HepG2 (cell line): ENCODE measurements around the gene CDCP2. TPM values are rescaled to one million over a fixed set of nuclear protein-coding genes. Genes with fewer than 3 reads are reported as not detected.

Experiments
- ATAD3A ChIP-seq: sonication (generic); formaldehyde crosslinking; IDR thresholded peaks from 2 replicates; pipeline ENCODE4 v1.4.0; 2020; ENCODE audit warnings: missing genetic modification reagents
- CBX2 ChIP-seq, 2 experiments: fragments of 200-600 bp in 1 of 2; sonication (generic); formaldehyde crosslinking in 1 of 2; IDR thresholded peaks; 2 replicates each; pipeline versions ENCODE4 v1.7.0 to v1.8.1; 2018 to 2022; ENCODE audit warnings: low read depth in 2 of 2, low read length in 1 of 2, mild to moderate bottlenecking in 1 of 2, missing genetic modification reagents in 1 of 2
- GATAD1 ChIP-seq: IDR thresholded peaks from 2 replicates; pipeline ENCODE4 v1.6.1; 2016; ENCODE audit warnings: missing genetic modification reagents, missing compliant biosample characterization
- HOXA3 ChIP-seq: sonication (generic); formaldehyde crosslinking; IDR thresholded peaks from 2 replicates; pipeline ENCODE4 v1.5.0; 2020; ENCODE audit warnings: missing genetic modification reagents
- IKZF1 ChIP-seq: fragments of 450-650 bp; IDR thresholded peaks from 2 replicates; pipeline ENCODE4 v1.7.1; 2016
- MEIS2 ChIP-seq: sonication (generic); formaldehyde crosslinking; IDR thresholded peaks from 2 replicates; pipeline ENCODE4 v1.9.0; 2021; ENCODE audit warnings: mild to moderate bottlenecking, missing genetic modification reagents
- POLR2AphosphoS2 ChIP-seq: IDR thresholded peaks from 2 replicates; pipeline ENCODE4 v1.6.1; 2011; ENCODE audit warnings: low read depth, low read length, improper control_type of control experiment
- RAD51 ChIP-seq: fragments of 450-650 bp; IDR thresholded peaks from 2 replicates; pipeline ENCODE4 v1.6.1; 2016; ENCODE audit warnings: borderline replicate concordance
- TCF7 ChIP-seq: sonication (generic); IDR thresholded peaks from 2 replicates; pipeline ENCODE4 v1.6.1; 2016; ENCODE audit warnings: antibody characterized with exemption, low read depth
- ZNF782 ChIP-seq: sonication (generic); formaldehyde crosslinking; IDR thresholded peaks from 2 replicates; pipeline ENCODE4 v1.4.0; 2020; ENCODE audit warnings: missing genetic modification reagents, mild to moderate bottlenecking, borderline replicate concordance
- polyA plus RNA-seq, 8 experiments: library from polyadenylated mRNA; depleted of rRNA in 3 of 8; stranded (reverse) in 7 of 8; unstranded in 1 of 8; fragments of >200 nt; fragmentation: Illumina TruSeq in 4 of 8; extraction: Trizol in 4 of 8; gene quantifications; 2 replicates each; pipeline versions ENCODE4 v1.2.1 to v1.2.3, GENCODE V29; 2011 to 2016; ENCODE audit warnings: low read depth in 4 of 8, missing spikeins in 1 of 8, mixed read lengths in 1 of 8; ENCODE audit not compliant: insufficient read depth in 1 of 8
- total RNA-seq, 5 experiments: library from RNA; depleted of rRNA; stranded (reverse); fragments of >200 nt; fragmentation: Illumina TruSeq; extraction: Trizol; gene quantifications; 2 replicates each; pipeline ENCODE4 v1.2.3, GENCODE V29; 2016; ENCODE audit warnings: low read depth in 1 of 5
- TF ChIP-seq, protein P1 (sequence below): sonication (generic); formaldehyde crosslinking; IDR thresholded peaks from 2 replicates; pipeline ENCODE4 v1.5.0; 2020; ENCODE audit warnings: missing genetic modification reagents, mild to moderate bottlenecking, borderline replicate concordance
- TF ChIP-seq, protein P2 (sequence below): sonication (generic); formaldehyde crosslinking; IDR thresholded peaks from 2 replicates; pipeline ENCODE4 v1.4.0; 2020; ENCODE audit warnings: missing genetic modification reagents, borderline replicate concordance
- TF ChIP-seq, protein P3 (sequence below): sonication (generic); formaldehyde crosslinking; IDR thresholded peaks from 2 replicates; pipeline ENCODE4 v1.4.0; 2020; ENCODE audit warnings: missing genetic modification reagents
- TF ChIP-seq, protein P4 (sequence below): sonication (generic); formaldehyde crosslinking; IDR thresholded peaks from 2 replicates; pipeline ENCODE4 v1.5.0; 2020; ENCODE audit warnings: mild to moderate bottlenecking, missing genetic modification reagents
- TF ChIP-seq, protein P5 (sequence below): sonication (generic); formaldehyde crosslinking; IDR thresholded peaks from 2 replicates; pipeline ENCODE4 v1.5.1; 2020; ENCODE audit warnings: mild to moderate bottlenecking, missing genetic modification reagents, moderate library complexity
- TF ChIP-seq, protein P6 (sequence below): sonication (generic); formaldehyde crosslinking; IDR thresholded peaks from 2 replicates; pipeline ENCODE4 v1.4.0; 2020; ENCODE audit warnings: mild to moderate bottlenecking, missing genetic modification reagents
- TF ChIP-seq, protein P7 (sequence below): sonication (generic); formaldehyde crosslinking; IDR thresholded peaks from 2 replicates; pipeline ENCODE4 v1.4.0; 2020; ENCODE audit warnings: missing genetic modification reagents

CDCP2 gene
- total and polyA plus RNA-seq, 2 of the 13 experiments (the other 11 are each of a cell fraction or from before 2014, with no cell fraction given) = not detected

DNA sequence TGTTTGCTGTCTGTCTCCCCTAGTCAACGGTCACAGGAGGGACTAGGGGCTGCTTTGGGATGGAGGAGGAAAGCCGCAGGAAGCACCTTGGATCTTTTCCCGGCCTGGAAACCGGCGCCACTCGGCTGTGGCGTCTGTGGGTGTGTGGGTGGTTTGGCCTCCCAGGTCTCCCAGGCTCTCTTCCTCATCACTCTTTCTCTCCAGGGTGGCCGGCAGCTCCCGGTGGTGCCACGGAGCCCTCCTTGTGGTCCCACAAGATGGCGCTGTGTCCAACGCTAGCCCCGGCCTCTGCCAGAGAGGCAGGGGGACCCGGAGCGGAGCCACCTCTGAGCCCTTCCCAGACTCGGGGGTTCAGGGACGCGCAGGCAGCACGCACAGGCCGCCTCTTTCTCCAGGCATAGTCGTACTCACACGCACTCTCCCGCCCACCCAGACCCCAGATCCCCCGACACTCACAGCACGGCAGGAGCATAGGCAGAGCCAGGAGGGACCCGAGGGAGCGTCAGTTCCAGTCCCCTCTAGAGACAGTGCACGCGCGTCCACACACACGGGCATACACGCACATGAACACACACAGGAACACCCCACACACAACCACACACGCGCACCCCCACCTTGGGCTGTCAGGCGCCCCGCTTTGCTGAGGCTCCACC, 31.2 kb downstream of the CDCP2 start (continued):
- TF ChIP-seq, protein P1, sequence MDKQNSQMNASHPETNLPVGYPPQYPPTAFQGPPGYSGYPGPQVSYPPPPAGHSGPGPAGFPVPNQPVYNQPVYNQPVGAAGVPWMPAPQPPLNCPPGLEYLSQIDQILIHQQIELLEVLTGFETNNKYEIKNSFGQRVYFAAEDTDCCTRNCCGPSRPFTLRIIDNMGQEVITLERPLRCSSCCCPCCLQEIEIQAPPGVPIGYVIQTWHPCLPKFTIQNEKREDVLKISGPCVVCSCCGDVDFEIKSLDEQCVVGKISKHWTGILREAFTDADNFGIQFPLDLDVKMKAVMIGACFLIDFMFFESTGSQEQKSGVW = no peak
- TF ChIP-seq, protein P2, sequence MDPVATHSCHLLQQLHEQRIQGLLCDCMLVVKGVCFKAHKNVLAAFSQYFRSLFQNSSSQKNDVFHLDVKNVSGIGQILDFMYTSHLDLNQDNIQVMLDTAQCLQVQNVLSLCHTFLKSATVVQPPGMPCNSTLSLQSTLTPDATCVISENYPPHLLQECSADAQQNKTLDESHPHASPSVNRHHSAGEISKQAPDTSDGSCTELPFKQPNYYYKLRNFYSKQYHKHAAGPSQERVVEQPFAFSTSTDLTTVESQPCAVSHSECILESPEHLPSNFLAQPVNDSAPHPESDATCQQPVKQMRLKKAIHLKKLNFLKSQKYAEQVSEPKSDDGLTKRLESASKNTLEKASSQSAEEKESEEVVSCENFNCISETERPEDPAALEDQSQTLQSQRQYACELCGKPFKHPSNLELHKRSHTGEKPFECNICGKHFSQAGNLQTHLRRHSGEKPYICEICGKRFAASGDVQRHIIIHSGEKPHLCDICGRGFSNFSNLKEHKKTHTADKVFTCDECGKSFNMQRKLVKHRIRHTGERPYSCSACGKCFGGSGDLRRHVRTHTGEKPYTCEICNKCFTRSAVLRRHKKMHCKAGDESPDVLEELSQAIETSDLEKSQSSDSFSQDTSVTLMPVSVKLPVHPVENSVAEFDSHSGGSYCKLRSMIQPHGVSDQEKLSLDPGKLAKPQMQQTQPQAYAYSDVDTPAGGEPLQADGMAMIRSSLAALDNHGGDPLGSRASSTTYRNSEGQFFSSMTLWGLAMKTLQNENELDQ (CRISPR knock-in tag) = no peak
- TF ChIP-seq GATAD1 (CRISPR knock-in tag) = no peak
- no peak for TF ChIP-seq POLR2AphosphoS2
- TF ChIP-seq, protein P3, sequence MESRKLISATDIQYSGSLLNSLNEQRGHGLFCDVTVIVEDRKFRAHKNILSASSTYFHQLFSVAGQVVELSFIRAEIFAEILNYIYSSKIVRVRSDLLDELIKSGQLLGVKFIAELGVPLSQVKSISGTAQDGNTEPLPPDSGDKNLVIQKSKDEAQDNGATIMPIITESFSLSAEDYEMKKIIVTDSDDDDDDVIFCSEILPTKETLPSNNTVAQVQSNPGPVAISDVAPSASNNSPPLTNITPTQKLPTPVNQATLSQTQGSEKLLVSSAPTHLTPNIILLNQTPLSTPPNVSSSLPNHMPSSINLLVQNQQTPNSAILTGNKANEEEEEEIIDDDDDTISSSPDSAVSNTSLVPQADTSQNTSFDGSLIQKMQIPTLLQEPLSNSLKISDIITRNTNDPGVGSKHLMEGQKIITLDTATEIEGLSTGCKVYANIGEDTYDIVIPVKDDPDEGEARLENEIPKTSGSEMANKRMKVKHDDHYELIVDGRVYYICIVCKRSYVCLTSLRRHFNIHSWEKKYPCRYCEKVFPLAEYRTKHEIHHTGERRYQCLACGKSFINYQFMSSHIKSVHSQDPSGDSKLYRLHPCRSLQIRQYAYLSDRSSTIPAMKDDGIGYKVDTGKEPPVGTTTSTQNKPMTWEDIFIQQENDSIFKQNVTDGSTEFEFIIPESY = no peak
- TF ChIP-seq CBX2 (IDR thresholded peaks at IDR 0.05; ENCODE audit: low read depth, low read length) = no peak
- no peak for TF ChIP-seq CBX2 (CRISPR knock-in tag; IDR thresholded peaks at IDR 0.05; ENCODE audit: low read depth)
- no peak for TF ChIP-seq IKZF1
- TF ChIP-seq, protein P4, sequence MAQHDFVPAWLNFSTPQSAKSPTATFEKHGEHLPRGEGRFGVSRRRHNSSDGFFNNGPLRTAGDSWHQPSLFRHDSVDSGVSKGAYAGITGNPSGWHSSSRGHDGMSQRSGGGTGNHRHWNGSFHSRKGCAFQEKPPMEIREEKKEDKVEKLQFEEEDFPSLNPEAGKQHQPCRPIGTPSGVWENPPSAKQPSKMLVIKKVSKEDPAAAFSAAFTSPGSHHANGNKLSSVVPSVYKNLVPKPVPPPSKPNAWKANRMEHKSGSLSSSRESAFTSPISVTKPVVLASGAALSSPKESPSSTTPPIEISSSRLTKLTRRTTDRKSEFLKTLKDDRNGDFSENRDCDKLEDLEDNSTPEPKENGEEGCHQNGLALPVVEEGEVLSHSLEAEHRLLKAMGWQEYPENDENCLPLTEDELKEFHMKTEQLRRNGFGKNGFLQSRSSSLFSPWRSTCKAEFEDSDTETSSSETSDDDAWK = no peak
- no peak for TF ChIP-seq MEIS2 (CRISPR knock-in tag)
- TF ChIP-seq, protein P5, sequence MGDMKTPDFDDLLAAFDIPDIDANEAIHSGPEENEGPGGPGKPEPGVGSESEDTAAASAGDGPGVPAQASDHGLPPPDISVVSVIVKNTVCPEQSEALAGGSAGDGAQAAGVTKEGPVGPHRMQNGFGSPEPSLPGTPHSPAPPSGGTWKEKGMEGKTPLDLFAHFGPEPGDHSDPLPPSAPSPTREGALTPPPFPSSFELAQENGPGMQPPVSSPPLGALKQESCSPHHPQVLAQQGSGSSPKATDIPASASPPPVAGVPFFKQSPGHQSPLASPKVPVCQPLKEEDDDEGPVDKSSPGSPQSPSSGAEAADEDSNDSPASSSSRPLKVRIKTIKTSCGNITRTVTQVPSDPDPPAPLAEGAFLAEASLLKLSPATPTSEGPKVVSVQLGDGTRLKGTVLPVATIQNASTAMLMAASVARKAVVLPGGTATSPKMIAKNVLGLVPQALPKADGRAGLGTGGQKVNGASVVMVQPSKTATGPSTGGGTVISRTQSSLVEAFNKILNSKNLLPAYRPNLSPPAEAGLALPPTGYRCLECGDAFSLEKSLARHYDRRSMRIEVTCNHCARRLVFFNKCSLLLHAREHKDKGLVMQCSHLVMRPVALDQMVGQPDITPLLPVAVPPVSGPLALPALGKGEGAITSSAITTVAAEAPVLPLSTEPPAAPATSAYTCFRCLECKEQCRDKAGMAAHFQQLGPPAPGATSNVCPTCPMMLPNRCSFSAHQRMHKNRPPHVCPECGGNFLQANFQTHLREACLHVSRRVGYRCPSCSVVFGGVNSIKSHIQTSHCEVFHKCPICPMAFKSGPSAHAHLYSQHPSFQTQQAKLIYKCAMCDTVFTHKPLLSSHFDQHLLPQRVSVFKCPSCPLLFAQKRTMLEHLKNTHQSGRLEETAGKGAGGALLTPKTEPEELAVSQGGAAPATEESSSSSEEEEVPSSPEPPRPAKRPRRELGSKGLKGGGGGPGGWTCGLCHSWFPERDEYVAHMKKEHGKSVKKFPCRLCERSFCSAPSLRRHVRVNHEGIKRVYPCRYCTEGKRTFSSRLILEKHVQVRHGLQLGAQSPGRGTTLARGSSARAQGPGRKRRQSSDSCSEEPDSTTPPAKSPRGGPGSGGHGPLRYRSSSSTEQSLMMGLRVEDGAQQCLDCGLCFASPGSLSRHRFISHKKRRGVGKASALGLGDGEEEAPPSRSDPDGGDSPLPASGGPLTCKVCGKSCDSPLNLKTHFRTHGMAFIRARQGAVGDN (CRISPR knock-in tag) = peak; percentile 74
- TF ChIP-seq HOXA3 (CRISPR knock-in tag) = no peak; the same call in 1 of the 2 replicates
- TF ChIP-seq TCF7 = no peak
- TF ChIP-seq, protein P6, sequence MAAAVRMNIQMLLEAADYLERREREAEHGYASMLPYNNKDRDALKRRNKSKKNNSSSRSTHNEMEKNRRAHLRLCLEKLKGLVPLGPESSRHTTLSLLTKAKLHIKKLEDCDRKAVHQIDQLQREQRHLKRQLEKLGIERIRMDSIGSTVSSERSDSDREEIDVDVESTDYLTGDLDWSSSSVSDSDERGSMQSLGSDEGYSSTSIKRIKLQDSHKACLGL (CRISPR knock-in tag) = no peak
- TF ChIP-seq ATAD3A = no peak
- TF ChIP-seq, protein P7, sequence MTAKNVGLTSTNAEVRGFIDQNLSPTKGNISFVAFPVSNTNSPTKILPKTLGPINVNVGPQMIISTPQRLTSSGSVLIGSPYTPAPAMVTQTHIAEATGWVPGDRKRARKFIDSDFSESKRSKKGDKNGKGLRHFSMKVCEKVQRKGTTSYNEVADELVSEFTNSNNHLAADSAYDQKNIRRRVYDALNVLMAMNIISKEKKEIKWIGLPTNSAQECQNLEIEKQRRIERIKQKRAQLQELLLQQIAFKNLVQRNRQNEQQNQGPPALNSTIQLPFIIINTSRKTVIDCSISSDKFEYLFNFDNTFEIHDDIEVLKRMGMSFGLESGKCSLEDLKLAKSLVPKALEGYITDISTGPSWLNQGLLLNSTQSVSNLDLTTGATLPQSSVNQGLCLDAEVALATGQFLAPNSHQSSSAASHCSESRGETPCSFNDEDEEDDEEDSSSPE (CRISPR knock-in tag) = no peak
- TF ChIP-seq ZNF782 (CRISPR knock-in tag) = no peak
- TF ChIP-seq RAD51 = no peak
